IMR-90 (cell line): ENCODE results near the gene CHPF. TPM values are rescaled to one million over a fixed set of nuclear protein-coding genes. Genes with fewer than 3 reads are reported as not detected.

Experiments
- ATAC-seq: fragments of 200-7000 bp; cut with Tn5 transposase; 2 replicates; pipeline ENCODE4 v1.9.1; 2020; ENCODE audit warnings: low read depth, mild to moderate bottlenecking, moderate library complexity
- BruUV-seq: library from RNA; stranded (reverse); fragments of 400-500 nt; replicated peaks from 2 replicates; lab custom pipeline; 2021; lab: Mats Ljungman, UMichigan
- CTCF ChIA-PET: fragments of 300-600 bp; formaldehyde crosslinking; extraction: SDS; loops from one replicate; lab custom pipeline; 2021; ENCODE audit warnings: antibody characterized with exemption; lab: Yijun Ruan, JAX
- POLR2A ChIA-PET: fragments of 300-600 bp; sonication (Branson Sonifier 250); formaldehyde crosslinking; loops from one replicate; lab custom pipeline; 2022; ENCODE audit warnings: antibody characterized with exemption; ENCODE audit not compliant: unreplicated experiment; lab: Charles Lee
- DNase-seq: peaks from one replicate; pipeline ENCODE4 v3.0.0; 2013
- H2AFZ ChIP-seq: replicated peaks from 2 replicates; pipeline ENCODE3; 2013; ENCODE audit warnings: low read length, mild to moderate bottlenecking; ENCODE audit not compliant: poor library complexity
- H2AK5ac ChIP-seq: 2 replicates; pipeline ENCODE4 v1.6.1; 2013; ENCODE audit warnings: low read depth, low read length, inconsistent platforms
- H2AK9ac ChIP-seq: replicated peaks from 2 replicates; pipeline ENCODE3; 2013; ENCODE audit warnings: mild to moderate bottlenecking, low read depth, low read length, moderate library complexity; ENCODE audit not compliant: poor library complexity
- H2BK120ac ChIP-seq: 2 replicates; pipeline ENCODE4 v1.6.1; 2013; ENCODE audit warnings: low read depth, low read length, inconsistent platforms
- H2BK15ac ChIP-seq: 3 replicates; pipeline ENCODE4 v1.6.1; 2013; ENCODE audit warnings: low read depth, low read length, inconsistent platforms
- H2BK20ac ChIP-seq: 2 replicates; pipeline ENCODE4 v1.6.1; 2013; ENCODE audit warnings: low read depth, mild to moderate bottlenecking, inconsistent platforms, low read length, moderate library complexity
- H2BK5ac ChIP-seq: 2 replicates; pipeline ENCODE4 v1.6.1; 2013; ENCODE audit warnings: mild to moderate bottlenecking, low read depth, low read length, inconsistent platforms; ENCODE audit not compliant: poor library complexity, severe bottlenecking
- H3K14ac ChIP-seq: replicated peaks from 2 replicates; pipeline ENCODE4 v1.6.1; 2013; ENCODE audit warnings: low read depth, low read length, inconsistent platforms
- H3K18ac ChIP-seq: 2 replicates; pipeline ENCODE4 v1.6.1; 2013; ENCODE audit warnings: low read depth, low read length, control low read depth
- H3K23ac ChIP-seq: 2 replicates; pipeline ENCODE4 v1.6.1; 2013; ENCODE audit warnings: low read depth, low read length, inconsistent platforms
- H3K27ac ChIP-seq: 2 replicates; pipeline ENCODE4 v1.5.1; 2013; ENCODE audit warnings: mild to moderate bottlenecking, control low read depth, low read length; ENCODE audit not compliant: insufficient read depth
- H3K27me3 ChIP-seq: 2 replicates; pipeline ENCODE4 v1.6.1; 2013; ENCODE audit warnings: low read length; ENCODE audit not compliant: control insufficient read depth, insufficient read depth
- H3K36me3 ChIP-seq: 2 replicates; pipeline ENCODE4 v1.6.1; 2013; ENCODE audit warnings: low read length, mixed read lengths; ENCODE audit not compliant: control insufficient read depth, insufficient read depth
- H3K4ac ChIP-seq: 2 replicates; pipeline ENCODE4 v1.6.1; 2013; ENCODE audit warnings: low read depth, low read length, inconsistent platforms
- H3K4me1 ChIP-seq: 2 replicates; pipeline ENCODE4 v1.6.1; 2013; ENCODE audit warnings: low read length, mixed read lengths; ENCODE audit not compliant: control insufficient read depth, insufficient read depth
- H3K4me2 ChIP-seq: 2 replicates; pipeline ENCODE4 v1.6.1; 2013; ENCODE audit warnings: low read depth, mild to moderate bottlenecking, control low read depth, low read length, moderate library complexity
- H3K4me3 ChIP-seq: 2 replicates; pipeline ENCODE4 v1.5.1; 2013; ENCODE audit warnings: low read depth, mild to moderate bottlenecking, control low read depth, low read length, moderate library complexity; ENCODE audit not compliant: insufficient read depth
- H3K56ac ChIP-seq: 2 replicates; pipeline ENCODE4 v1.6.1; 2013; ENCODE audit warnings: low read length, inconsistent platforms; ENCODE audit not compliant: insufficient read depth; ENCODE audit errors: extremely low read depth
- H3K79me1 ChIP-seq, 2 experiments: 2 replicates each; pipeline ENCODE4 v1.6.1; 2013; ENCODE audit warnings: low read length in 2 of 2, inconsistent platforms in 1 of 2, low read depth in 1 of 2
- H3K9ac ChIP-seq: 2 replicates; pipeline ENCODE4 v1.6.1; 2013; ENCODE audit warnings: low read depth, low read length, control low read depth
- H3K9me1 ChIP-seq: 2 replicates; pipeline ENCODE4 v1.6.1; 2013; ENCODE audit warnings: low read length, inconsistent platforms; ENCODE audit not compliant: insufficient read depth
- H3K9me3 ChIP-seq: 2 replicates; pipeline ENCODE4 v1.6.1; 2013; ENCODE audit warnings: low read length; ENCODE audit not compliant: control insufficient read depth, insufficient read depth
- H4K20me1 ChIP-seq: 2 replicates; pipeline ENCODE4 v1.6.1; 2013; ENCODE audit warnings: low read length, inconsistent platforms; ENCODE audit not compliant: insufficient read depth
- H4K5ac ChIP-seq: 2 replicates; pipeline ENCODE4 v1.6.1; 2013; ENCODE audit warnings: mild to moderate bottlenecking, low read depth, low read length, control low read depth
- H4K8ac ChIP-seq, 2 experiments: 2 replicates each; pipeline ENCODE4 v1.6.1; 2013; ENCODE audit warnings: low read depth in 2 of 2, low read length in 2 of 2, control low read depth in 1 of 2, inconsistent platforms in 1 of 2
- H4K91ac ChIP-seq: 2 replicates; pipeline ENCODE4 v1.6.1; 2013; ENCODE audit warnings: low read depth, low read length, inconsistent platforms; ENCODE audit not compliant: insufficient read depth
- FOS ChIP-seq: fragments of 150-350 bp; IDR thresholded peaks from 2 replicates; pipeline ENCODE4 v1.6.1; 2016; ENCODE audit warnings: low read depth, low read length
- MAZ ChIP-seq: IDR thresholded peaks from 2 replicates; pipeline ENCODE4 v1.6.1; 2012; ENCODE audit warnings: low read depth, mild to moderate bottlenecking, low read length, improper control_type of control experiment, moderate library complexity, borderline replicate concordance
- MXI1 ChIP-seq: IDR thresholded peaks from 2 replicates; pipeline ENCODE4 v1.6.1; 2012; ENCODE audit warnings: low read depth, mild to moderate bottlenecking, low read length, moderate library complexity, borderline replicate concordance
- WGBS, 2 experiments: methylation state at CpG; one replicate each; pipeline versions ENCODE4 v1.1.5 to v1.1.7; 2013; ENCODE audit warnings: missing lambda C conversion rate in 2 of 2; ENCODE audit not compliant: insufficient read length in 1 of 2; ENCODE audit errors: extremely low coverage in 2 of 2; 5-methylcytosine and 5-hydroxymethylcytosine counted together
- dilution Hi-C: fragments of 300-500 bp; cut with HindIII; formaldehyde crosslinking; loops from one replicate; pipeline ENCODE4 v1.14.3; 2018; ENCODE audit warnings: low sequenced_read_pairs; ENCODE audit not compliant: unreplicated experiment
- in situ Hi-C: fragments of 300-500 bp; cut with MboI; formaldehyde crosslinking; loops from 3 replicates; pipeline ENCODE4 v1.14.3; 2019; ENCODE audit warnings: low sequenced_read_pairs, inconsistent platforms, mixed read lengths
- intact Hi-C: fragments of 100-400 bp; cut with micrococcal nuclease; formaldehyde crosslinking; loops from 2 replicates; pipeline ENCODE4 v1.10.0; 2022
- polyA plus RNA-seq, 3 experiments: library from polyadenylated mRNA; depleted of rRNA; stranded (reverse); fragments of >200 nt; gene quantifications; 2 replicates each; pipeline ENCODE4 v1.2.3, GENCODE V29; 2012; ENCODE audit warnings: low replicate concordance in 1 of 3
- total RNA-seq: library from RNA; depleted of rRNA; stranded (reverse); fragments of >200 nt; gene quantifications from 2 replicates; pipeline ENCODE4 v1.2.3, GENCODE V29; 2012
- TF ChIP-seq, protein P1 (sequence below): fragments of 150-350 bp; IDR thresholded peaks from 2 replicates; pipeline ENCODE4 v1.6.1; 2017; ENCODE audit warnings: mild to moderate bottlenecking, antibody characterized with exemption, low read length, low read depth

Gene CHPF
- total and polyA plus RNA-seq, 2 of the 4 experiments (the other 2 are of a cell fraction), result 24.0 to 115 TPM

DNA sequence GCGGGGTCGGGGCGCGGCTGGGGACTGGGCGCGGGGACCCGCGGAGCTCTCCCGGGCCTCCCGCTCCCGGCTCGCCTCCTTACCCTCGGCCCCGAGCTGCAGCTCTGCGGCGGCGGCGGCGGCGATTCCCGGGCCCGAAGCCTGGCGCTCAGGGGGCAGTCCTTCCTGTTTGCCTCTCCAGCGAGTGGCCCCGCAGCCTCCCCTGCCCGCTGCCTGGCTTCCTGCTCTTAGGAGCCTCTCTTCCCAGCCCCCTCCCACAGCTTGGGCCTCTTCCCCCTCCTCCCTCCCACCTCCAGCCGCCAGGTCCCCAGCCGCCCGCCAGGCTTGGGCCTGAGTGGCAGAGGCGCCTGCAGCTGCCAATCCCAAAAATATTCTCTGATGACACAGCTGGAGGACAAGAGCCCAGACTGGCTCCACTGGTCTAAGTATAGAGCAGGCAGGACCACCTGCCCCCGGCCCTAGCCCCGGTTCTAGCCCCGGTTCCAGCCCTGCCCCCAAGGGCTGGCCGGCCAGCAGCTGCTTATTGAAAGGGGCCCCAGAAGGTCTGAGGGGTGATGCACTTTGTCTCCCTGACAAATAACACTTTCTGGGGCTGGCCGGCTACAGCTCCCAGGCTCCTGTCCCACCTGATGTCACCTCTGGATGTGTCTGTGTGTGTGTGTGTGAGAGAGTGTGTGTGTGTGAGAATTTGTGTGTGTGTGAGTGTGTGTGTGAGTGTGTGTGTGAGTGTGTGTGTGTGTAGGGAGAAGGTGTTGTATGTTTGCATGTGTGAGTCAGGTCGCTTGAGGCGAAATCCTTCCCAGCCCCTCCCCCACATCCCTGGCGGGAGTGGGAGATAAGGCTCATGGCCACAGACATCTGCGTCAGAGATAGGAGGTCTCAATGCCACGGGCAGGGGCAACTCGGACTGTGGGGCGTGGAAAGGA, 28.0 kb upstream of the CHPF start, which contains the start of gene OBSL1:
TSS of gene OBSL1 (minus strand) at position 229 of the 926 bp plus-strand sequence. CDS start 307 bp downstream, outside the sequence.
- peak within 1 kb of the TSS; percentile 69; the same call in 1 of the 2 replicates for H3K23ac ChIP-seq
- peak within 1 kb of the TSS; percentile 97 for H2AK5ac ChIP-seq
- H2AK9ac ChIP-seq, result peak within 1 kb of the TSS; percentile 94
- H3K4me1 ChIP-seq, result peaks cover 10% of the 10 kb centered on the region
- BruUV-seq, result no TSS peak
- peak within 1 kb of the TSS; percentile 64 for H2BK120ac ChIP-seq
- H3K18ac ChIP-seq, result peak within 1 kb of the TSS; percentile 60; the same call in 1 of the 2 replicates
- CTCF ChIA-PET, result no interaction called here
- peak within 1 kb of the TSS; percentile 82 to 96 for H4K8ac ChIP-seq
- H2BK20ac ChIP-seq, result 0 out of 2 replicates have a peak within 1 kb of the TSS, but pooled peaks have one; percentile 16
- H4K20me1 ChIP-seq, result peaks cover 5% of the 10 kb centered on the region; the same call in 1 of the 2 replicates
- peak within 1 kb of the TSS; percentile 97 for H2AFZ ChIP-seq
- H3K14ac ChIP-seq, result peak within 1 kb of the TSS; percentile 94
- H3K4me2 ChIP-seq, result peak within 1 kb of the TSS; percentile 77
- H3K9me1 ChIP-seq, result peaks cover 4% of the 10 kb centered on the region; the same call in 1 of the 2 replicates
- H4K5ac ChIP-seq, result peak within 1 kb of the TSS; percentile 80
- peak within 1 kb of the TSS; percentile 81 for H2BK5ac ChIP-seq
- dilution Hi-C loops, result no loop called here
- no peaks in the 10 kb centered on the region for H3K9me3 ChIP-seq
- ATAC-seq, result peak; percentile 80
- peak within 1 kb of the TSS; percentile 94 for H3K27ac ChIP-seq
- no peak within 1 kb of the TSS for H3K56ac ChIP-seq
- H3K9ac ChIP-seq, result peak within 1 kb of the TSS; percentile 92
- in situ Hi-C loops, result no loop called here
- H3K4ac ChIP-seq, result peak within 1 kb of the TSS; percentile 86
- peak; percentile 70 for DNase-seq
- H3K27me3 ChIP-seq, result peaks cover 12% of the 10 kb centered on the region
- WGBS, 2 experiments, result 2% methylated on average over 17 of the region's 42 CpGs; no CpG with 5 or more reads in 1 of the 2 experiments
- H2BK15ac ChIP-seq, result no peak within 1 kb of the TSS
- POLR2A ChIA-PET, result interaction anchor here (0.5 to 0.9 kb wide), 2 partner anchors 14 to 108 kb away, joined by 5 to 6 read pairs; no protein-coding TSS in a partner anchor
- TF ChIP-seq FOS (0 out of 2 replicates have a peak, but pooled peaks have one; percentile 8), MXI1 (no peak), MAZ (0 out of 2 replicates have a peak, but pooled peaks have one; percentile 24)
- TF ChIP-seq, protein P1, sequence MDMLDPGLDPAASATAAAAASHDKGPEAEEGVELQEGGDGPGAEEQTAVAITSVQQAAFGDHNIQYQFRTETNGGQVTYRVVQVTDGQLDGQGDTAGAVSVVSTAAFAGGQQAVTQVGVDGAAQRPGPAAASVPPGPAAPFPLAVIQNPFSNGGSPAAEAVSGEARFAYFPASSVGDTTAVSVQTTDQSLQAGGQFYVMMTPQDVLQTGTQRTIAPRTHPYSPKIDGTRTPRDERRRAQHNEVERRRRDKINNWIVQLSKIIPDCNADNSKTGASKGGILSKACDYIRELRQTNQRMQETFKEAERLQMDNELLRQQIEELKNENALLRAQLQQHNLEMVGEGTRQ, result no peak
- H3K4me3 ChIP-seq, result peak within 1 kb of the TSS; percentile 94
- peaks cover 11% of the 10 kb centered on the region; the same call in 1 of the 2 replicates for H3K36me3 ChIP-seq
- intact Hi-C loops, result loop anchor here (1.0 kb wide), 1 partner anchor 71 kb away; no protein-coding TSS in a partner anchor
- peak within 1 kb of the TSS; percentile 70; the same call in 1 of the 2 replicates for H4K91ac ChIP-seq
- peaks cover 11 to 18% of the 10 kb centered on the region in 2 experiments for H3K79me1 ChIP-seq
